AG04449 (cell line): ENCODE data around the gene MOV10L1.
"Not testable (repeated sequence)": the region's sequence is repeated elsewhere in the genome, so short reads cannot be mapped to it uniquely, and the experiment has no call there.

Source experiments
- CTCF ChIA-PET: fragments of 350-600 bp; formaldehyde crosslinking; extraction: SDS; loops from one replicate; lab custom pipeline; 2021; ENCODE audit warnings: antibody characterized with exemption; lab: Yijun Ruan, JAX
- POLR2A ChIA-PET: fragments of 400-600, 350-600 bp; formaldehyde crosslinking; extraction: SDS; loops from one replicate; lab custom pipeline; 2020; ENCODE audit warnings: antibody characterized with exemption, inconsistent platforms; lab: Yijun Ruan, JAX
- DNase-seq: peaks from one replicate; pipeline ENCODE4 v3.0.0-alpha.2; 2010; ENCODE audit warnings: low read depth, low spot score
- H3K4me3 ChIP-seq: 2 replicates; pipeline ENCODE4 v1.5.1; 2011; ENCODE audit warnings: low read depth, mild to moderate bottlenecking, control low read depth, low read length
- TF ChIP-seq, protein P1 (sequence below): IDR thresholded peaks from one replicate; pipeline ENCODE4 v1.5.1; 2011; ENCODE audit warnings: mild to moderate bottlenecking, moderate library complexity, low read length, control low read depth, inconsistent platforms; ENCODE audit not compliant: insufficient read depth; ENCODE audit errors: missing control alignments

The MOV10L1 gene

DNA sequence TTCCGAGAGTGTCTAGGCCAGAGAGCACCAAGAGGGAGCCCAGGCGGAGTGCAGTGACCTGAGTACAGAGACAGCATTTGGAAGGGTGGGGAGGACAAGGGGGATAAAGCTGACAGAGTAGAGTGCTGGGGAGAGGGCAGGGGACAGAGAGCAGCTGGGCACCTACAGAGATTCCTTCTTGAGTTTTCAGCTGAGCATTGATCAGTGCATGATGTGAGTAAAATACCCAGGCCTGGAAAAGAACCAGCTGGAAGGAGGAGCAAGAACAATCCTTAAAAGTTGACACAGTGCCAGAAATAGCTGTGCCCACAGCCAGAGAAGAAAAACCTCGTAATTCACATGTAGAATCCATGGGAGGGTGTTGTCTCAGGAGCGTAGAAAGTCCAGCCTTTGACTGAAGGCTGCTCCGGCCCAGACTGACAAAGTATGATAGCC is 46.8 kb downstream of the MOV10L1 start:
- DNase-seq, result no peak
- TF ChIP-seq, protein P1, sequence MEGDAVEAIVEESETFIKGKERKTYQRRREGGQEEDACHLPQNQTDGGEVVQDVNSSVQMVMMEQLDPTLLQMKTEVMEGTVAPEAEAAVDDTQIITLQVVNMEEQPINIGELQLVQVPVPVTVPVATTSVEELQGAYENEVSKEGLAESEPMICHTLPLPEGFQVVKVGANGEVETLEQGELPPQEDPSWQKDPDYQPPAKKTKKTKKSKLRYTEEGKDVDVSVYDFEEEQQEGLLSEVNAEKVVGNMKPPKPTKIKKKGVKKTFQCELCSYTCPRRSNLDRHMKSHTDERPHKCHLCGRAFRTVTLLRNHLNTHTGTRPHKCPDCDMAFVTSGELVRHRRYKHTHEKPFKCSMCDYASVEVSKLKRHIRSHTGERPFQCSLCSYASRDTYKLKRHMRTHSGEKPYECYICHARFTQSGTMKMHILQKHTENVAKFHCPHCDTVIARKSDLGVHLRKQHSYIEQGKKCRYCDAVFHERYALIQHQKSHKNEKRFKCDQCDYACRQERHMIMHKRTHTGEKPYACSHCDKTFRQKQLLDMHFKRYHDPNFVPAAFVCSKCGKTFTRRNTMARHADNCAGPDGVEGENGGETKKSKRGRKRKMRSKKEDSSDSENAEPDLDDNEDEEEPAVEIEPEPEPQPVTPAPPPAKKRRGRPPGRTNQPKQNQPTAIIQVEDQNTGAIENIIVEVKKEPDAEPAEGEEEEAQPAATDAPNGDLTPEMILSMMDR, result no peak
- H3K4me3 ChIP-seq, result no peak overlapping the region
- CTCF ChIA-PET, result interaction anchor here (1.5 to 2.0 kb wide), 2 partner anchors 10 kb away, joined by 4 to 11 read pairs; no protein-coding TSS in a partner anchor
- POLR2A ChIA-PET, result no interaction called here

DNA sequence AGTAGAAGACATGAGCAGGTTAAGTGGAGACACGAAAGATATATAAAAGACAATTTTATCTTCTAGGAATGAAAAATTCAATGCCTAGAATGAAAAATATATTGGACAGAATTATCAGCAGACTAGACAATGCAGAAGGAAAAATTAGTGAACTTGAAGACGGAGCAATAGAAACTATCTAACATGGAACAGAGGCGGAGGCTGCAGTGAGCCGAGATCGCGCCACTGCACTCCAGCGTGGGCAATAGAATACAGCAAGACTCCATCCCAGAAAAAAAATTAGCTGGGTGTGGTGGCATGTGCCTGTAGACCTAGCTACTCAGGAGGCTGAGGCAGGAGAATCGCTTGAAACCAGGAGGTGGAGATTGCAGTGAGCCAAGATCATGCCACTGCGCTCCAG is 47.5 kb downstream of the MOV10L1 start:
- H3K4me3 ChIP-seq, POLR2A ChIA-PET, DNase-seq: not testable (repeated sequence)
- CTCF ChIA-PET, result interaction anchor here (1.0 to 1.5 kb wide), 2 partner anchors 10 to 12 kb away, joined by 4 read pairs; no protein-coding TSS in a partner anchor

DNA sequence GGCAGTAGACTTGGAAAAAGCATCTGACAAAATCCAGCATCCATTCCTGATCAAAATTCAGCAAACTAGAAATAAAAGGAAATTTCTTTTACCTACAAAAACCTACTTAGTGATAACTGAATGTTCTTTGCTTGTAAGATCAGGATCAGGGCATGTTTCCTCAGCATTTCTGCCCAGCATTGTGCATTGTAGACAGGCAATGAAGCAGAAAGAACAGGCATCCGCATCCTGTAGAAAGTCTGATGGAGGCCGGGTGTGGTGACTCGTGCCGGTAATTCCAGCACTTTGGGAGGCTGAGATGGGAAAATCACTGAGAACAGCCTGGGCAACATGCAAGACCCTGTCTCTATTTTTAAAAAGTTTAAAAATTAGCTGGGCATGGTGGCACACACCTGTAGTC is 48.2 kb downstream of the MOV10L1 start:
- TF ChIP-seq, protein P1, result no peak
- H3K4me3 ChIP-seq, result no peak overlapping the region
- no peak for DNase-seq
- CTCF ChIA-PET, result interaction anchor here (0.9 to 1.5 kb wide), 3 partner anchors 10 to 11 kb away, joined by 3 to 4 read pairs (median 4); no protein-coding TSS in a partner anchor
- POLR2A ChIA-PET, result no interaction called here

DNA sequence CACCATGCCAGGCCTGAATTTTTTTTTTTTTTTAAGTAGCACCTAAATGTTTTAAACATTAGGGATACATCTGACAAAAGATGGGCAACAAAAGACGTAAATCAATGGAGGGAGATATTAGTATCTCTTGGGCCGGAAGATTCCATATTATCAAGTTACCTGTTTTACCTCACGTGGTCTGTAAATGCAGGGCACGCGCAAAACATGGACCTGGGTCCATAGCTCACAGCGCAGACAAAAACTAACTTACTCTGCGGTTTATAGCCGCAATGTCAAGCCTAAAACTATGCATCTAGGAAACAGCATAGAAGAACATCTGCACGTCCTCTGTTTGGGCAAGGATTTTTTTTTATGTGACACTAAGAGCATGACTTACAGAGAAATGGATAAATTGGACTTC is 49.2 kb downstream of the MOV10L1 start:
- POLR2A ChIA-PET, result no interaction called here
- no peak overlapping the region for H3K4me3 ChIP-seq
- DNase-seq, result no peak
- CTCF ChIA-PET, result interaction anchor here (0.9 kb wide), 1 partner anchor 9 kb away, joined by 3 read pairs; no protein-coding TSS in a partner anchor
- TF ChIP-seq, protein P1, result no peak

DNA sequence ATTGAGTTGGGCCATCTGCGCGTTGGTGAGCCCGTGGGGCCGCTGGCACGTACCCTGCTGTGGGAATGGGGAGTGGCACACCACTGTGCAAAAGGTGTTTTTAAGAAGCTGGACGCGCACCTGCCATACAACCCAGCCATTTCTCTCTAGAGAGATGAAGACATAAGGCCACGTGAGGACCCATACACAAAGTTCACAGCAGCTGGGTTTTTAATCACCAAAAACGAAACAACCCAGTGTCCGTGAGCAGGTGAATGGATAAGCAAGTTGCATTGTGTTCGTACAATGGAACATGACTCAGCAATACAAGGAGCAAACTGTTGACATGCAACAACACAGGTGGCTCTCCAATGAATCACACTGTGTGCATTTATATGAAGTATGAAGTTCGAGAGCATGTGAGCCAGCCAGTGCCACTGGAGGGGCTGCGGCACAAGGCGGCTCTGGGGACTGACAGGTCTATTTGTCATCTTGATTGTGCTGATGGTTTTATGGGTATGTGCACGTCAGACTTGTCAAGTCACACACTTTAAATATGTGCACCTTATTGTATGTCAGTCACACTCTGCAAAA is 50.1 kb downstream of the MOV10L1 start:
- POLR2A ChIA-PET, result no interaction called here
- TF ChIP-seq, protein P1, result no peak
- H3K4me3 ChIP-seq, result no peak overlapping the region
- CTCF ChIA-PET, result interaction anchor here (0.9 kb wide), 1 partner anchor 9 kb away, joined by 3 read pairs; no protein-coding TSS in a partner anchor
- DNase-seq, result no peak

DNA sequence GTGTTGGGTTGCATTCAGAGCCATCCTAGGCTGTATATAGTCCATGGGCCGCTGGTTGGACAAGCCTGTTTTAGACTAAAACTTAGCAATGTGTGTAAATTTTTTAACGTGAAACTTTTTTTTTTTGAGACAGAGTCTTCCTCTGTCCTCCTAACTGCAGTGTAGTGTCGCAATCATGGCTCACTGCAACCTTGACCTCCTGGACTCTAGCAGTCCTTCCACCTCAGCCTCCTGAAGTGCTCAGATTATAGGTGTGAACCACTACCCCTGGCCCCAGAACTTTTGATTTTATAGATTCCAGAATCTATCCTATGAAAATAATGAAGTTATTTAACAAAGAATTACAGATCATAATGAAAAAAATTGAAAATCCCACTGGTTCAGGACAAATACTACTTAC is 50.8 kb downstream of the MOV10L1 start:
- no peak for DNase-seq
- POLR2A ChIA-PET, result no interaction called here
- CTCF ChIA-PET, result interaction anchor here (0.9 kb wide), 1 partner anchor 8 kb away, joined by 3 read pairs; no protein-coding TSS in a partner anchor
- TF ChIP-seq, protein P1, result no peak
- no peak overlapping the region for H3K4me3 ChIP-seq
